Mesenchymal stem cell (in vitro differentiated cells and primary cell): Measurements from ENCODE around the gene SKI.

ENCODE experiments used
- DNase-seq: peaks from one replicate; pipeline ENCODE4 v3.0.0-alpha.2; 2013
- H2AFZ ChIP-seq: one replicate; pipeline ENCODE4 v1.6.1; 2013; ENCODE audit warnings: low read depth, mild to moderate bottlenecking, control low read depth, inconsistent platforms, low read length, moderate library complexity
- H2AK5ac ChIP-seq: 2 replicates; pipeline ENCODE4 v1.6.1; 2013; ENCODE audit warnings: low read length, moderate library complexity, mild to moderate bottlenecking, inconsistent platforms; ENCODE audit not compliant: severe bottlenecking
- H2BK120ac ChIP-seq: one replicate; pipeline ENCODE4 v1.6.1; 2013; ENCODE audit warnings: low read depth, mild to moderate bottlenecking, inconsistent platforms, low read length, moderate library complexity
- H2BK12ac ChIP-seq, 2 experiments: one replicate each; pipeline ENCODE4 v1.6.1; 2013; ENCODE audit warnings: inconsistent platforms in 2 of 2, low read length in 2 of 2, mild to moderate bottlenecking in 2 of 2, moderate library complexity in 2 of 2, control low read depth in 1 of 2
- H2BK15ac ChIP-seq: one replicate; pipeline ENCODE4 v1.6.1; 2013; ENCODE audit warnings: mild to moderate bottlenecking, low read depth, inconsistent platforms; ENCODE audit not compliant: poor library complexity, severe bottlenecking
- H2BK5ac ChIP-seq: 2 replicates; pipeline ENCODE4 v1.6.1; 2013; ENCODE audit warnings: low read depth, mild to moderate bottlenecking, low read length, control low read depth, inconsistent platforms; ENCODE audit not compliant: poor library complexity, severe bottlenecking
- H3K14ac ChIP-seq, 2 experiments: one replicate each; pipeline ENCODE4 v1.6.1; 2013; ENCODE audit warnings: inconsistent platforms in 2 of 2, low read length in 2 of 2, control low read depth in 1 of 2, mild to moderate bottlenecking in 1 of 2, moderate library complexity in 1 of 2
- H3K18ac ChIP-seq, 2 experiments: one replicate each; pipeline ENCODE4 v1.6.1; 2013; ENCODE audit warnings: inconsistent platforms in 2 of 2, low read length in 2 of 2, control low read depth in 1 of 2, low read depth in 1 of 2, mild to moderate bottlenecking in 1 of 2
- H3K23ac ChIP-seq, 2 experiments: one replicate each; pipeline ENCODE4 v1.6.1; 2013; ENCODE audit warnings: inconsistent platforms in 2 of 2, low read length in 2 of 2, mild to moderate bottlenecking in 2 of 2, moderate library complexity in 2 of 2, control low read depth in 1 of 2
- H3K27ac ChIP-seq: 2 replicates; pipeline ENCODE4 v1.5.1; 2013; ENCODE audit warnings: mild to moderate bottlenecking, moderate library complexity, low read length, control low read depth, inconsistent platforms; ENCODE audit not compliant: poor library complexity, severe bottlenecking
- H3K27me3 ChIP-seq, 2 experiments: 2 replicates each; pipeline versions ENCODE4 v1.6.1 to v1.7.0; 2013; ENCODE audit warnings: low read length in 2 of 2, mild to moderate bottlenecking in 2 of 2, moderate library complexity in 2 of 2, control low read depth in 1 of 2, inconsistent platforms in 1 of 2; ENCODE audit not compliant: control insufficient read depth in 1 of 2, insufficient read depth in 1 of 2
- H3K36me3 ChIP-seq, 2 experiments: 2 replicates each; pipeline versions ENCODE4 v1.6.1 to v1.7.0; 2013; ENCODE audit warnings: low read length in 2 of 2, control low read depth in 1 of 2, inconsistent platforms in 1 of 2, low read depth in 1 of 2, mild to moderate bottlenecking in 1 of 2; ENCODE audit not compliant: insufficient read depth in 2 of 2, control insufficient read depth in 1 of 2
- H3K4ac ChIP-seq, 2 experiments: one replicate each; pipeline ENCODE4 v1.6.1; 2013; ENCODE audit warnings: inconsistent platforms in 2 of 2, low read length in 2 of 2, mild to moderate bottlenecking in 2 of 2, moderate library complexity in 2 of 2, control low read depth in 1 of 2, low read depth in 1 of 2
- H3K4me1 ChIP-seq: 2 replicates; pipeline ENCODE4 v1.6.1; 2013; ENCODE audit warnings: low read depth, low read length, control low read depth; ENCODE audit not compliant: control insufficient read depth, insufficient read depth
- H3K4me2 ChIP-seq: 2 replicates; pipeline ENCODE4 v1.6.1; 2013; ENCODE audit warnings: low read length, mild to moderate bottlenecking, inconsistent platforms; ENCODE audit not compliant: poor library complexity, severe bottlenecking
- H3K4me3 ChIP-seq, 2 experiments: 2 replicates each; pipeline versions ENCODE4 v1.5.1 to v1.7.0; 2013; ENCODE audit warnings: low read length in 2 of 2, mild to moderate bottlenecking in 2 of 2, control low read depth in 1 of 2, low read depth in 1 of 2; ENCODE audit not compliant: insufficient read depth in 1 of 2
- H3K79me1 ChIP-seq: replicated peaks from 2 replicates; pipeline ENCODE4 v1.6.1; 2013; ENCODE audit warnings: mild to moderate bottlenecking, control low read depth, low read length, inconsistent platforms; ENCODE audit not compliant: poor library complexity, severe bottlenecking
- H3K9ac ChIP-seq: 2 replicates; pipeline ENCODE4 v1.7.0; 2013; ENCODE audit warnings: mild to moderate bottlenecking, low read length, moderate library complexity
- H3K9me3 ChIP-seq: 2 replicates; pipeline ENCODE4 v1.7.0; 2013; ENCODE audit warnings: mild to moderate bottlenecking, low read length; ENCODE audit not compliant: control insufficient read depth
- H4K8ac ChIP-seq: one replicate; pipeline ENCODE4 v1.6.1; 2013; ENCODE audit warnings: inconsistent platforms, mild to moderate bottlenecking, low read length, moderate library complexity
- H4K91ac ChIP-seq: one replicate; pipeline ENCODE4 v1.6.1; 2013; ENCODE audit warnings: mild to moderate bottlenecking, low read length, inconsistent platforms
- WGBS: methylation state at CpG from one replicate; pipeline ENCODE4 v1.1.7; 2013; ENCODE audit warnings: mixed read lengths; 5-methylcytosine and 5-hydroxymethylcytosine counted together

SKI gene

GRCh38 chr1:2215909-2216766 lies 12.0 kb upstream of the SKI start:
- Histone ChIP-seq H3K18ac (no peak overlapping the region), H4K91ac (peak overlapping the region; percentile 37), H4K8ac (no peak overlapping the region), H2BK120ac (no peak overlapping the region), H3K4me2 (no peak overlapping the region), H3K4me1 (peaks cover 33% of the 10 kb centered on the region), H2BK5ac (no peak overlapping the region), H3K27me3 (no peaks in the 10 kb centered on the region), H3K79me1 (peaks cover 3% of the 10 kb centered on the region), H3K14ac (no peak overlapping the region), H2AFZ (no peak overlapping the region), H3K36me3 (no peaks in the 10 kb centered on the region), H2AK5ac (no peak overlapping the region), H2BK12ac (no peak overlapping the region), H3K27ac (no peak overlapping the region), H3K23ac (no peak overlapping the region), H3K9ac (no peak overlapping the region), H3K4me3 (no peak overlapping the region), H3K9me3 (no peaks in the 10 kb centered on the region), H2BK15ac (no peak overlapping the region), H3K4ac (no peak overlapping the region)
- whole genome bisulfite sequencing: 95% methylated on average over 24 of the region's 25 CpGs
- DNase-seq: no peak

- Histone ChIP-seq H3K18ac (no peak overlapping the region), H3K27ac (no peak overlapping the region), H3K4me1 (peaks cover 33% of the 10 kb centered on the region), H3K36me3 (no peaks in the 10 kb centered on the region), H3K4ac (no peak overlapping the region), H2BK15ac (no peak overlapping the region), H3K14ac (no peak overlapping the region), H3K9me3 (no peaks in the 10 kb centered on the region), H3K4me3 (no peak overlapping the region), H3K79me1 (peaks cover 3% of the 10 kb centered on the region), H2AFZ (no peak overlapping the region), H3K27me3 (no peaks in the 10 kb centered on the region), H3K9ac (no peak overlapping the region), H2BK12ac (no peak overlapping the region), H2BK5ac (no peak overlapping the region), H2AK5ac (no peak overlapping the region), H4K91ac (no peak overlapping the region), H2BK120ac (no peak overlapping the region), H3K23ac (no peak overlapping the region), H3K4me2 (no peak overlapping the region), H4K8ac (no peak overlapping the region)
- WGBS: 96% methylated on average over 7 of the region's 7 CpGs
- no peak for DNase-seq
These were observed 11.4 kb upstream of the SKI start for GRCh38 chr1:2216767-2217058.

- Histone ChIP-seq H2AFZ (no peak overlapping the region), H2BK12ac (no peak overlapping the region), H3K4me1 (peaks cover under 1% of the 10 kb centered on the region), H3K36me3 (no peaks in the 10 kb centered on the region), H3K79me1 (no peaks in the 10 kb centered on the region), H3K27ac (no peak overlapping the region), H4K8ac (no peak overlapping the region), H3K23ac (no peak overlapping the region), H3K27me3 (no peaks in the 10 kb centered on the region), H2BK120ac (no peak overlapping the region), H3K14ac (no peak overlapping the region), H2AK5ac (no peak overlapping the region), H2BK5ac (no peak overlapping the region), H3K4me2 (no peak overlapping the region), H3K9ac (no peak overlapping the region), H3K4me3 (no peak overlapping the region), H3K9me3 (no peaks in the 10 kb centered on the region), H3K18ac (no peak overlapping the region), H3K4ac (no peak overlapping the region), H4K91ac (no peak overlapping the region), H2BK15ac (no peak overlapping the region)
- DNase-seq: no peak
- WGBS: 91% methylated on average over 2 of the region's 3 CpGs
These were observed 6.8 kb upstream of the SKI start for GRCh38 chr1:2221271-2221670.

- Histone ChIP-seq H3K27me3 (no peaks in the 10 kb centered on the region), H3K4me3 (no peak overlapping the region), H3K18ac (no peak overlapping the region), H2BK15ac (no peak overlapping the region), H3K9ac (no peak overlapping the region), H3K4ac (no peak overlapping the region), H2AK5ac (no peak overlapping the region), H3K27ac (no peak overlapping the region), H3K79me1 (peaks cover 6% of the 10 kb centered on the region), H2AFZ (no peak overlapping the region), H2BK5ac (no peak overlapping the region), H4K91ac (no peak overlapping the region), H2BK120ac (no peak overlapping the region), H2BK12ac (no peak overlapping the region), H3K9me3 (no peaks in the 10 kb centered on the region), H3K23ac (no peak overlapping the region), H3K4me2 (no peak overlapping the region), H3K4me1 (peaks cover 10% of the 10 kb centered on the region), H4K8ac (no peak overlapping the region), H3K36me3 (no peaks in the 10 kb centered on the region), H3K14ac (no peak overlapping the region)
- no peak for DNase-seq
- WGBS: 92% methylated on average over 7 of the region's 7 CpGs
These were observed 3.9 kb upstream of the SKI start for GRCh38 chr1:2224170-2224584.
